Measurements from ENCODE around the gene EIF3A.

Gene EIF3A

DNA sequence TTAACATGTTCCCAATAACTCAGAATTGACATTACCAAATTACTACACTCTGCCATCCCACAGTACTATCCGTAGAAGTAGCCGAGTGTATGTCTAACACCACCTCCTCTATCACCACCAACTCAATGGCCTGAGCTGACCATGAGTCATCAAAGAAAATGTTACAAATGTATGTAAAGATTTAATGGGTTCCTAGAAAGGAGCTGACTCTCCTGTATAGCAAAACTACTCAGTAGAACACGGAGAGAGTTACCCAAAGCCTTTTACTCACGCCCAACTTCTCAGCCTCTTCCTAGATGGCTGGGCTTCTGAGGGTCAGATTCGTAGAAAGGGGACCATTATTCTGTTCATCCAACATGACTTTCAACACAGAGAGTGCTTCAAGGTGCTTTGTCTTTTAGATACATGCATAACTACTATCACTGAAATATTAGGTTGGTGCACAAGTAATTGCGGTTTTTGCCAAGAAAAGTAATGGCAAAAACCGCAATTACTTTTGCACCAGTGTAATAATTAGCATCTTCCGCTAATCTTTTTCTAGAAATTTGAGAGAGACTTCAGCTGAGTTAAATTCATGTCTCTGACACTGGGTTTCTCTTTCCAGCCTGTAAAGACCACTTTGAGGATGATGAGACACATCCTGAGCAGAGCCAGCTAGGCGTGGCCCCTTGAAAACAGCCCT, 75.1 kb downstream of the EIF3A start:
- DNase-seq (ENCODE audit: low read depth in 2 of 2), result no peak

DNA sequence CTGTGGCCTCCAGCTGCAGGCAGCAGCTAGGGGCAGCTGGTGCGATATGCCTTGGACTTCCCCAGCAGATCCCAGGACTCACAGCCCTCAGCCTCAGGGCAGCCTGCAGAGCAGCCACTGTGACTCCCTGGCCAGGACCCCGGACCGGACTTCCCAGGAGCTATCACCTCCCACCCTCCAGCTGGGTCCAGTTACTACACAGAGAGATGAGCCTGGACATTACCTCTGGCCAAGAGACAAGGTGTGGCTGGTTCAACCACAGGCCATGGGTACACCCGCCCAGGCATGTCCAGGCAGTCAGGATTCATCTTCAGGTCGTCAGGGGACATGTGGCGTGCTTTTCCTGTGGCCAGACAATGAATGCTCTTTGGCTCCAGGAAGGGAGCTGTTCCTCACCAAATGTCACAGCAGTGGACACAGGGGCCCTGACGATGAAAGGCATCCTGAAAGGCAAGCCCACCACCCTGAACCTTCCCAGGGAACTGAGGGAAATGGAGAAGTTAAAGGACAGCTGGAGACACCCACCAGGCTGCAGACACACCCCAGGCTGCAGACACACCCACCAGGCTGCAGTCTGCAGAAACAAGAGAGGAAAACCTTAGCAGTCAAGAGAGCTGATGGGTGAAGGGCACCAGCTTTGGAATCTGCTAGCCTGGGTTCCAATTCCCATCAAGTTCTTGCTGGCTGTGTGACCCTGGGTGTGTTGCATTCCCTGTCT, 76.9 kb downstream of the EIF3A start:
- no peak for DNase-seq (ENCODE audit: low read depth in 2 of 2)

DNA sequence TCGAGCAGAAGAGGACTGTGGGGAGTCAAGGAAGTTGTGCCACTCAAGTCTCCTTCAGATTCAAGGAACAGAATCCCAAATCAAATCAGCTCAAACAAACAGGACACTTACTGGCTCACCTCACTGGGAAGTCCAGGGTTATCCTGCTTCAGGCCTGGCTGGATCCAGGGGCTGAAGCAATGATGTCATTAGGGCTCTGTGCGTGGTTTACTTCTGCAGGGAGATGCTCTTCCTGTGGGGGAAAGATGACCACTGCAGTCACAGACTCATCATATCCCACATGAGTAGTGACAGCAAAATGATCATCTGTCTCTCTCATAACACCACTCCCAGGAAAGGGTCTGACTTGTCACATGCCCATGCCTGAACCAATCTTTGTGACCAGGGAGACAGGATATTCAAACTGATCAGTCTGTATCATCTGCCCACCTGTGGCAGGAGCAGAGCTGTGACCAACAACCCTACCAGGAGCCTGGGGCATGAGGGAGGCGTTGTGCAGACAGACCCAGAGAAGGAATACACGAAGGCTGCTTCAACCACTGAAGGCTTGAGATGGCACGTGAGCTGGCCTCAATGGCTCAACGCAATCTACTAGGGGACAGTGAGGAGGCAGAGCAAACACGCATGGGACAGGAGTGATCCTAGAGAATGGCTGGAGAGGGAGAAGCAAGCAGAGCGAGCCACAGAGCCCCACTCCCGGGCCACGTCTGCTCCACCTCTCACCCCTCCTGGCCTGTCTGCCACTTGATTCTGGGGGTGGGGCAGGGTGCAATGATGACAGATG, 78.7 kb downstream of the EIF3A start:
- no peak for DNase-seq (ENCODE audit: low read depth in 2 of 2)

DNA sequence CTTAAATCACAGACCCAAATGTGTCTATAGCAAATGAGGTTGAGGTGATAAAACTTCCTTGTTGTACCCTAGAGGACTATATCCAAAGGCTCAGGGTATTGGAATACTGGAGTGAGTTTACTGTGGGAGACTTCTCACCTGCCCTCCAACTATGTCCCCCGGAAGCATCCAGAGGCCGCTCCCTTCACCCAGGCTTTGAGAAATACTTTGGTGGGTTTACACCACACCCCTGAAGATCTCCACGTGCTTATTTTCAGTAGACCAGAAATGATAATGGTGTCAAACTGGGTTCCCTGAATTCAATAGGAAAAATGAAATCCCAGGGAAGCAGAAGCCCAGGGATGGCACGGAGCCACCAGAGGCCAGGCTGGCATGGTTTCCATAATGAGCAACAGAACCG, 82.4 kb downstream of the EIF3A start:
- no peak for DNase-seq (ENCODE audit: low read depth in 2 of 2)

DNA sequence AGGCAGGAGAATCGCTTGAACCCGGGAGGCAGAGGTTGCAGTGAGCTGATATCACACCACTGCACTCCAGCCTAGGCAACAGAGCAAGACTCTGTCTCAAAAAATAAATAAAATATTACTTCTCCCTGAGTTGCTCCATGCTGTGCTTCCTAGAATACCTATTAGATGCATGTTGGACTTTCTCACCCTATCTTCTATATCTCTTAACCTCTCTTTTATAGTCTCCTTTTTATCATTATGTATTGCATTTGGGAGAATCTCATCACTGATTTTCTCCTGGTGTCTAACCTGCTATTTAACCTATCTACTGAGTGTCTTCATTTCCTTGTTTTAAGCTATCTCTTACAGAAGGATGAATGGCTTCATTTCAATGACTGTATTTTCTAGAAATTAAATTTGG, 83.2 kb downstream of the EIF3A start:
- DNase-seq (ENCODE audit: low read depth in 2 of 2), result no peak

DNA sequence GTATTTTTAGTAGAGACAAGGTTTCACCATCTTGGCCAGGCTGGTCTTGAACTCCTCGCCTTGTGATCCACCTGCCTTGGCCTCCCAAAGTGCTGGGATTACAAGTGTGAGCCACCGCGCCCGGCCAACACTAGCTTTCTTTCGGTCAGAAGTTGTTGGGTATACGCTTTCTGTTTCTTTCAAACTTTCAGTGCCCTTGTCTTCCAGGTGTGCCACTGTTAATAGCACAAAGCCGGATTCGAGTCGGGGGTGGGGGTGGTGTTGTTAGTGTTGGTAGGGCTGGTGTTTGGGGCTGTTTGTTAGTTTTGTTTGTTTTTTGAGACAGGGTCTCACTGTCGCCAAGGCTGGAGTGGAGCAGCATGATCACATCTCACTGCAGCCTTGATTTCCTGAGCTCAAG, 84.9 kb downstream of the EIF3A start:
- no peak for DNase-seq (ENCODE audit: low read depth in 2 of 2)

DNA sequence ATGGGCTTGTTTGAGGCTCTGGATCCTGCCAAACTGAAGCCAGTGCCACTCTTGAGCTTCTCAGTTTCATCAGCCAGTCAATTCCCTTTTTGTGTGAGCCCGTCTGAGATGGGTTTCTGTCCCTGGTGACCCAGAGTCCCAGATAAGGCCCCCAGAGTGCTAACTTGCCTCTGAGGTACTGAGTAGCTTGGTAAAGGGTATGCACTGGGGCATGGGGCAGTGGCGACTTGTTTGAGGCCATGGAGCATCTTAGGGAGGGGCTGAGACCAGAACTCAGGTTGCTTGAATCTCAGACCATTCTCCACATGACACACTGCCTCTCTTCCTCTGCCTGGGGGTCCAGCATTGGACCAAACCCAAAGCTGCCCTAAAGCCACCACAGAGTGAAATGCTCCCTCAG, 86.3 kb downstream of the EIF3A start:
- DNase-seq (ENCODE audit: low read depth in 2 of 2), result no peak

DNA sequence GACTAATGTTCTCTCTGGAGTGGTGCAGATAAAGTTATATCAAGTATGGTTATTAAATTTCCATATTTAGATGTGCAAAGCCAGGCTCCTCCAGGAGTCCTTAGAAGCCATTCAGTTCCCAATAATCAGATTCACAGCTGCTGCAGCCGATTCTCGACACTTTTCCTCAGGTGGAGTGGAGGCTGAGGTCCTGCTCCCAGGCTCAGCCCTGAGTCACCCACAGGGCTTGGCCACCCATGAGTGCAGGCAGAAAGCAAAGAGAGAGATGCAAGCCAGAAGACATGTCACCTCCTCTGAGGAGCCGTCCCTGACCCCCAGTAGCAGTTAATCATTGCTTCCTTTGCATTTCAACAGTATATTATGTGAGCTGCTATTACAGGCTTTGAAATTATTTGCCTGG, 87.4 kb downstream of the EIF3A start:
- DNase-seq (ENCODE audit: low read depth in 2 of 2), result no peak

DNA sequence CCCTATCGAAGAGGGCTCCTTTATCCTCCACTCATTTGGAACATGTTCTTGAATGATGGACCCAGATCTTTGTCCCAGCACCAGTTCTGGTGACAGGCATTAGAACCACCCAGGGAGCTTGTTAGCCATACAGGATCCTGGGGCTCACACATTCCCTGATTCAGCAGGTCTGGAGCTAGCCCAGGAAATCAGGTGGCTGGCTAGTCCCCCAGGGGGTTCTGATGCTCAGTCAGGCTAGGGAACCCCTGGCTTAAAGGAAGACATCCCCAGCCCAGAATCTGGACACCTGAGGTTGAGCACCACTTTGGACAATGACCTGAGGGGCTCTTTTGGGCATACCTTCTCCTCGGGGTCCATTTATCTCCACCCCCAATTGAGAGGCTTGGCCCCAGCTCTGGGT, 88.1 kb downstream of the EIF3A start:
- DNase-seq (ENCODE audit: low read depth in 2 of 2), result no peak

DNA sequence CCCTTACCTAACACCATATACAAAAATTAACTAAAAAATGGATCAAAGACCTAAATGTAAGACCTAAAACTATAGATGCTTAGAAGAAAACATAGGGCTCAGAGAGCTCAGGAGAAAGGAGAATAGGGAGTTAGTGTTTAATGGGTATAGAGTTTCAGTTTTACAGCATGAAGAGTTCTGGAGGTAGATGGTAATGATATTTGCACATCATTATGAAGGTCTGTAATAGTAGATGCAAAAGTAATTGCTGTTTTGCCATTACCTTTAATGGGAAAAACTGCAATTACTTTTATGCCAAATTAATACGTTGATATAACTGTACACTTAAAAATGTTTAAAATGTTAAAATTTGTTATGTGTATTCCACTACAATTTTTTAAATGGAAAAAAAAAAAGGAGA, 90.3 kb downstream of the EIF3A start:
- no peak for DNase-seq (ENCODE audit: low read depth in 2 of 2)

DNA sequence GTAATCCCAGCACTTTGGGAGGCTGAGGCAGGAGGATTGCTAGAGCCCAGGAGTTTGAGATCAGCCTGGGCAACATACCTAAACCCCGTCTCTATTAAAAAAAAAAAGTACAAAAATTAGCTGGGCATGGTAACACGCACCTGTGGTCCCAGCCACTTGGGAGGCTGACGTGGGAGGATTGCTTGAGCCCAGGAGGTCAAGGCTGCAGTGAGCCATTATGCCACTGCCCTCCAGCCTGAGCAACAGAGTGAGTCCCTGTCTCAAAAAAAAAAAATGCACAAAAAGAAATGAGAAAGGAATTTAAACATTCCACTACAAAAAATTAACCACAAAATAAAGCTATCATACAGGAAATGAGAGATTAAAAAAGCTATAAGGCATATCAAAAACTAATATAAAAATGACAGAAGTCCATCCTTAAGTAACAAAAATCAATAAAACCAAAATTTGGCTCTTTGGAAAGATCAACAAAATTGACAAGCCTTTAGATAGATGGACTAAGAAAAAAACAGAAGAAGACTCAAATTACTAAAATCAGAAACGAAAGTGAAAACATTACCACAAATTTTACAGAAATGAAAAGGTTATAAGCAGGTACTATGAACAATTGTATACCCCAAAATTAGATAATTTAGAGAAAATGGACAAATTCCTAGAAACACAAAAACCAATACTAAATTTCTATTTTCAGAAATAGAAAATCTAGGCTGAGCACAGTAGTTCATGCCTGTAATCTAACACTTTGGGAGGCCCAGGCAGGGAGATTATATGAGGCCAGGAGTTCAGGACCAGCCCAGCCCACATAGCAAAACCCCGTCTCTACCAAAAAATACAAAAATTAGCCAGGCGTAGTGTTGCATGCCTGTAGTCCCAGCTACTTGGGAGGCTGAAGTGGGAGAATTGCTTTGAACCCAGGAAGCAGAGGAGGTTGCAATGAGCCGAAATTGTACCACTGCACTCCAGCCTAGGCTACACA, 93.5 kb downstream of the EIF3A start:
- no peak for DNase-seq (ENCODE audit: low read depth in 2 of 2)

DNA sequence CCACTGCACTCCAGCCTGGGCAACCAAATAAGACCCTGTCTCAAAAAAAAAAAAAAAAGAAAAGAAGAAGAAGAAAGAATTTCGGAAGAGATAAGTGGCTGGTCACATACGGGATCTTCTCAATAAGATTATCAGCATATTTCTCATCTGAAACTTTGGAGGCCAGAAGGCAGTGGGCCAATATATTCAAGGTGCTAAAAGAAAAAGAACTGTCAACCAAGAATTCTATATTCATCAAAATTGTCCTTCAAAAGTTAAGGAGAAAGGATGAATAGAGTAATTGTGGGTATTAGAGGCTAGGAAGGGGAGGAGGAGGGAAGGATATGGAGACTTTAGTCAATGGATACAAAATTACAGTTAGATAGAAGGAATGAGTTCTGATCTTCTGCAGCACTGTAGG, 95.0 kb downstream of the EIF3A start:
- no peak for DNase-seq (ENCODE audit: low read depth in 2 of 2)
